HepG2 (cell line): ENCODE results near the gene SKP2. TPM values are rescaled to one million over a fixed set of nuclear protein-coding genes. Genes with fewer than 3 reads are reported as not detected.

Source experiments
- ATAC-seq: fragments of 200-7000 bp; cut with Tn5 transposase; 3 replicates; pipeline ENCODE4 v1.9.1; 2020; ENCODE audit warnings: mild to moderate bottlenecking, moderate library complexity
- BruUV-seq: library from RNA; stranded (reverse); fragments of 400-500 nt; replicated peaks from 2 replicates; lab custom pipeline; 2021; lab: Mats Ljungman, UMichigan
- CTCF ChIA-PET: fragments of 300-600 bp; formaldehyde crosslinking; extraction: SDS; loops from one replicate; lab custom pipeline; 2021; ENCODE audit warnings: low total read pairs, inconsistent platforms, low intra/inter-chr PET ratio; lab: Yijun Ruan, JAX
- POLR2A ChIA-PET: fragments of 350-600 bp; sonication (Branson Sonifier 250); formaldehyde crosslinking; loops from one replicate; lab custom pipeline; 2020; ENCODE audit warnings: antibody characterized with exemption, inconsistent platforms; lab: Yijun Ruan, JAX
- DNase-seq: peaks from one replicate; pipeline ENCODE4 v3.0.0-alpha.2; 2015; ENCODE audit warnings: low spot score
- FAIRE-seq: peaks from 3 replicates; lab custom pipeline; 2011; peaks lifted over from hg19 to GRCh38; lab: Jason Lieb, UNC
- H2AFZ ChIP-seq: one replicate; pipeline ENCODE4 v1.6.1; 2011; ENCODE audit warnings: low read length, inconsistent platforms
- H3K27ac ChIP-seq: fragments of 300-600 bp; 3 replicates; pipeline ENCODE4 v1.8.0; 2011; ENCODE audit warnings: mixed run types, mild to moderate bottlenecking, mixed read lengths, low read length, inconsistent platforms; ENCODE audit not compliant: insufficient read depth; ENCODE audit errors: extremely low read length
- H3K27me3 ChIP-seq, 2 experiments: fragments of 200-600 bp in 1 of 2; 2 replicates in 1 of 2; 3 replicates in 1 of 2; pipeline versions ENCODE4 v1.6.0 to v1.8.0; 2011; ENCODE audit warnings: low read length in 2 of 2, mild to moderate bottlenecking in 2 of 2, moderate library complexity in 2 of 2, inconsistent platforms in 1 of 2; ENCODE audit not compliant: insufficient read depth in 2 of 2, control insufficient read depth in 1 of 2
- H3K36me3 ChIP-seq, 2 experiments: fragments of 200-600 bp in 1 of 2; replicated peaks in 1 of 2; 2 replicates in 1 of 2; 3 replicates in 1 of 2; pipeline versions ENCODE4 v1.5.1 to v1.8.0; 2011; ENCODE audit warnings: low read length in 2 of 2, inconsistent platforms in 1 of 2; ENCODE audit not compliant: insufficient read depth in 2 of 2, control insufficient read depth in 1 of 2
- H3K4me1 ChIP-seq: 2 replicates; pipeline ENCODE4 v1.5.1; 2012; ENCODE audit warnings: low read length, inconsistent platforms; ENCODE audit not compliant: insufficient read depth
- H3K4me2 ChIP-seq: 2 replicates; pipeline ENCODE4 v1.6.0; 2011; ENCODE audit warnings: low read depth, low read length, inconsistent platforms
- H3K4me3 ChIP-seq, 3 experiments: fragments of 200-600 bp in 1 of 3; sonication (generic), shearing (Covaris generic) in 1 of 3; replicated peaks in 1 of 3; 2 replicates each; pipeline ENCODE4 v1.5.1; 2011 to 2016; ENCODE audit warnings: low read length in 3 of 3, inconsistent platforms in 2 of 3, low read depth in 2 of 3, mild to moderate bottlenecking in 2 of 3, control low read depth in 1 of 3, mixed read lengths in 1 of 3; ENCODE audit not compliant: insufficient read depth in 1 of 3
- H3K79me2 ChIP-seq: one replicate; pipeline ENCODE4 v1.6.1; 2011; ENCODE audit warnings: low read length, inconsistent platforms; ENCODE audit not compliant: insufficient read depth
- H3K9ac ChIP-seq: 2 replicates; pipeline ENCODE4 v1.6.0; 2011; ENCODE audit warnings: mild to moderate bottlenecking, low read depth, low read length, inconsistent platforms; ENCODE audit not compliant: insufficient read depth
- H3K9me3 ChIP-seq: 2 replicates; pipeline ENCODE4 v1.5.1; 2012; ENCODE audit warnings: mild to moderate bottlenecking, low read length
- H4K20me1 ChIP-seq: 2 replicates; pipeline ENCODE4 v1.6.0; 2011; ENCODE audit warnings: inconsistent platforms, mild to moderate bottlenecking, low read length, moderate library complexity; ENCODE audit not compliant: insufficient read depth
- CSRNP1 ChIP-seq: sonication (generic); formaldehyde crosslinking; IDR thresholded peaks from 2 replicates; pipeline ENCODE4 v1.8.1; 2023; ENCODE audit warnings: mild to moderate bottlenecking, missing genetic modification reagents
- ETS1 ChIP-seq: sonication (generic); formaldehyde crosslinking; IDR thresholded peaks from 2 replicates; pipeline ENCODE4 v1.4.0; 2020; ENCODE audit warnings: missing genetic modification reagents
- KLF13 ChIP-seq: sonication (generic); formaldehyde crosslinking; IDR thresholded peaks from 2 replicates; pipeline ENCODE4 v1.4.0; 2020; ENCODE audit warnings: mild to moderate bottlenecking, missing genetic modification reagents
- MNT ChIP-seq: fragments of 450-650 bp; IDR thresholded peaks from 2 replicates; pipeline ENCODE4 v1.6.1; 2016
- SMAD1 ChIP-seq: sonication (generic); formaldehyde crosslinking; IDR thresholded peaks from 2 replicates; pipeline ENCODE4 v1.4.0; 2020; ENCODE audit warnings: missing genetic modification reagents, low read depth, mild to moderate bottlenecking, borderline replicate concordance
- SOX6 ChIP-seq, 2 experiments: fragments of 450-650 bp in 1 of 2; sonication (generic) in 1 of 2; formaldehyde crosslinking in 1 of 2; IDR thresholded peaks; 2 replicates each; pipeline versions ENCODE4 v1.4.0 to v1.6.1; 2017 to 2020; ENCODE audit warnings: antibody characterized with exemption in 1 of 2, mild to moderate bottlenecking in 1 of 2, missing genetic modification reagents in 1 of 2
- SP5 ChIP-seq: IDR thresholded peaks from 2 replicates; pipeline ENCODE4 v1.6.1; 2016; ENCODE audit warnings: low read depth, borderline replicate concordance
- THAP9 ChIP-seq: sonication (generic); formaldehyde crosslinking; IDR thresholded peaks from 2 replicates; pipeline ENCODE4; 2020; ENCODE audit warnings: missing genetic modification reagents, mild to moderate bottlenecking, borderline replicate concordance
- ZBTB8A ChIP-seq: sonication (generic); formaldehyde crosslinking; IDR thresholded peaks from 2 replicates; pipeline ENCODE4 v1.4.0; 2020; ENCODE audit warnings: mild to moderate bottlenecking, low read depth, missing genetic modification reagents, borderline replicate concordance
- ZKSCAN1 ChIP-seq: fragments of 150-350 bp; IDR thresholded peaks from 2 replicates; pipeline ENCODE4 v1.6.1; 2014; ENCODE audit warnings: low read length
- ZNF18 ChIP-seq: sonication (generic); formaldehyde crosslinking; IDR thresholded peaks from 2 replicates; pipeline ENCODE4 v1.8.0; 2022; ENCODE audit warnings: mild to moderate bottlenecking, missing genetic modification reagents; ENCODE audit not compliant: insufficient replicate concordance
- WGBS: methylation state at CpG from one replicate; pipeline ENCODE4 v1.1.6; 2017; ENCODE audit warnings: low lambda C conversion rate; 5-methylcytosine and 5-hydroxymethylcytosine counted together
- in situ Hi-C: cut with HindIII; loops from 2 replicates; pipeline ENCODE4 v1.10.0; 2017; ENCODE audit warnings: low pct_unique_long_range_greater_than_20kb; ENCODE audit not compliant: extremely low pct_ligation_motif_present
- intact Hi-C: fragments of 100-400 bp; cut with micrococcal nuclease; formaldehyde crosslinking; loops from one replicate; pipeline ENCODE4 v1.10.0; 2022; ENCODE audit not compliant: unreplicated experiment
- polyA plus RNA-seq, 8 experiments: library from polyadenylated mRNA; depleted of rRNA in 3 of 8; stranded (reverse) in 7 of 8; unstranded in 1 of 8; fragments of >200 nt; fragmentation: Illumina TruSeq in 4 of 8; extraction: Trizol in 4 of 8; gene quantifications; 2 replicates each; pipeline versions ENCODE4 v1.2.1 to v1.2.3, GENCODE V29; 2011 to 2016; ENCODE audit warnings: low read depth in 4 of 8, missing spikeins in 1 of 8, mixed read lengths in 1 of 8; ENCODE audit not compliant: insufficient read depth in 1 of 8
- total RNA-seq, 5 experiments: library from RNA; depleted of rRNA; stranded (reverse); fragments of >200 nt; fragmentation: Illumina TruSeq; extraction: Trizol; gene quantifications; 2 replicates each; pipeline ENCODE4 v1.2.3, GENCODE V29; 2016; ENCODE audit warnings: low read depth in 1 of 5

SKP2 gene
- total and polyA plus RNA-seq, 2 of the 13 experiments (the other 11 are each of a cell fraction or from before 2014, with no cell fraction given) = 29.6 to 84.1 TPM

- TF ChIP-seq SOX6 (IDR thresholded peaks at IDR 0.05) = no peak
- TF ChIP-seq SOX6 (CRISPR knock-in tag; IDR thresholded peaks at IDR 0.05) = no peak
- TF ChIP-seq MNT = no peak
- no peak for TF ChIP-seq SMAD1
- TF ChIP-seq KLF13 (CRISPR knock-in tag) = no peak
- TF ChIP-seq ZNF18 (CRISPR knock-in tag) = no peak
Measured at GRCh38 chr5:36155291-36155690, 3.4 kb downstream of the SKP2 start (continued).

GRCh38 chr5:36156121-36156601, 4.2 kb downstream of the SKP2 start:
- H3K9ac ChIP-seq = no peak overlapping the region
- H2AFZ ChIP-seq = no peak overlapping the region
- in situ Hi-C loops (no loop called here), intact Hi-C loops (loop anchor here (10.0 kb wide), 1 partner anchor 719 kb away; the partner anchor contains the start of gene NIPBL)
- no peaks in the 10 kb centered on the region; a peak in 1 of 5 replicates for H3K27me3 ChIP-seq
- ChIA-PET POLR2A (no interaction called here), CTCF (no interaction called here)
- no TSS peak for BruUV-seq
- peaks cover 15 to 63% of the 10 kb centered on the region in 2 experiments for H3K36me3 ChIP-seq
- peak overlapping the region; percentile 32; the same call in 1 of the 2 replicates for H3K4me2 ChIP-seq
- ATAC-seq (no peak), DNase-seq (no peak), FAIRE-seq (no peak)
- H3K9me3 ChIP-seq = no peaks in the 10 kb centered on the region
- H3K79me2 ChIP-seq = peaks cover 53% of the 10 kb centered on the region
- H3K27ac ChIP-seq = peak overlapping the region; percentile 29
- no peaks in the 10 kb centered on the region; the same call in 1 of the 2 replicates for H4K20me1 ChIP-seq
- H3K4me1 ChIP-seq = peaks cover 81% of the 10 kb centered on the region
- no peak overlapping the region for H3K4me3 ChIP-seq
- WGBS = 91% methylated on average over 4 of the region's 4 CpGs
- no peak for TF ChIP-seq ZKSCAN1
- TF ChIP-seq ETS1 = no peak
- TF ChIP-seq SP5 = no peak
- no peak for TF ChIP-seq ZBTB8A (CRISPR knock-in tag)
- TF ChIP-seq CSRNP1 (CRISPR knock-in tag) = no peak
- TF ChIP-seq THAP9 (CRISPR knock-in tag) = no peak
